ENCODE results near the gene NDUFA8. TPM values are rescaled to one million over a fixed set of nuclear protein-coding genes. Genes with fewer than 3 reads are reported as not detected.

Gene NDUFA8
- total RNA-seq, result 27.1 TPM

GRCh38 chr9:122159026-122159924 is at the start of gene NDUFA8, which contains the start of gene MORN5:
NDUFA8 (minus strand) TSS chr9:122159779; CDS start chr9:122159677, 102 bp downstream.
MORN5 (plus strand) TSS chr9:122159908; CDS start chr9:122159973, 65 bp downstream.
- DNase-seq, result peak; percentile 96

- no peak for DNase-seq
Measured at GRCh38 chr9:122207096-122207495, 47.5 kb upstream of the NDUFA8 start.

GRCh38 chr9:122206118-122207046 is 46.8 kb upstream of the NDUFA8 start:
- no peak for DNase-seq

- DNase-seq, result no peak
Measured at GRCh38 chr9:122205176-122205575, 45.6 kb upstream of the NDUFA8 start.

- DNase-seq, result no peak
Measured at GRCh38 chr9:122204491-122204890, 44.9 kb upstream of the NDUFA8 start.

GRCh38 chr9:122204055-122204454 is 44.5 kb upstream of the NDUFA8 start:
- DNase-seq, result peak; percentile 61

- no peak for DNase-seq
Measured at GRCh38 chr9:122202111-122202510, 42.5 kb upstream of the NDUFA8 start.

- no peak for DNase-seq
Measured at GRCh38 chr9:122201641-122202040, 42.1 kb upstream of the NDUFA8 start.

GRCh38 chr9:122200960-122201595 is 41.5 kb upstream of the NDUFA8 start:
- no peak for DNase-seq

GRCh38 chr9:122197882-122198281 is 38.3 kb upstream of the NDUFA8 start:
- DNase-seq, result no peak

GRCh38 chr9:122197426-122197825 is 37.8 kb upstream of the NDUFA8 start:
- DNase-seq, result no peak

GRCh38 chr9:122195875-122196274 is 36.3 kb upstream of the NDUFA8 start:
- DNase-seq, result no peak

GRCh38 chr9:122193651-122194050 is 34.1 kb upstream of the NDUFA8 start:
- DNase-seq, result no peak

GRCh38 chr9:122192914-122193525 is 33.4 kb upstream of the NDUFA8 start:
- no peak for DNase-seq

GRCh38 chr9:122192261-122192875 is 32.8 kb upstream of the NDUFA8 start:
- DNase-seq, result no peak

- DNase-seq, result no peak
Measured at GRCh38 chr9:122191584-122191983, 32.0 kb upstream of the NDUFA8 start.

- DNase-seq, result no peak
Measured at GRCh38 chr9:122190597-122191381, 31.2 kb upstream of the NDUFA8 start.

- no peak for DNase-seq
Measured at GRCh38 chr9:122188369-122188768, 28.8 kb upstream of the NDUFA8 start.

GRCh38 chr9:122186777-122187470 is 27.3 kb upstream of the NDUFA8 start:
- DNase-seq, result no peak

- no peak for DNase-seq
Measured at GRCh38 chr9:122186301-122186700, 26.7 kb upstream of the NDUFA8 start.

Data from skin of body (tissue), 2 donors.